WTC11 (cell line): ENCODE measurements around the gene ARHGDIG. TPM values are rescaled to one million over a fixed set of nuclear protein-coding genes. Genes with fewer than 3 reads are reported as not detected.

Experiments used
- ATAC-seq: fragments of 200-7000 bp; cut with Tn5 transposase; 2 replicates; pipeline ENCODE4 v1.10.0; 2021; ENCODE audit warnings: mild to moderate bottlenecking, moderate library complexity
- CTCF ChIA-PET: fragments of 300-600 bp; sonication (Branson Sonifier 250); formaldehyde crosslinking; loops from one replicate; lab custom pipeline; 2021; ENCODE audit warnings: antibody characterized with exemption; lab: Charles Lee
- POLR2A ChIA-PET: fragments of 350-600 bp; sonication (Branson Sonifier 250); formaldehyde crosslinking; loops from one replicate; lab custom pipeline; 2021; ENCODE audit warnings: antibody characterized with exemption; lab: Charles Lee
- DNase-seq: peaks from one replicate; pipeline ENCODE4 v3.0.0; 2021; ENCODE audit warnings: low spot score
- H3K27ac Mint-ChIP-seq: 2 replicates; pipeline ENCODE4 v1.8.0; 2021; ENCODE audit warnings: mixed read lengths
- H3K27me3 Mint-ChIP-seq: 2 replicates; pipeline ENCODE4 v1.8.0; 2021; ENCODE audit warnings: low read depth, mild to moderate bottlenecking, moderate library complexity, mixed read lengths
- H3K36me3 Mint-ChIP-seq: 2 replicates; pipeline ENCODE4 v1.8.0; 2021; ENCODE audit warnings: mixed read lengths
- H3K4me1 Mint-ChIP-seq: 2 replicates; pipeline ENCODE4 v1.8.0; 2022; ENCODE audit warnings: mixed read lengths
- H3K4me3 Mint-ChIP-seq: 2 replicates; pipeline ENCODE4 v1.8.0; 2021; ENCODE audit warnings: mild to moderate bottlenecking, moderate library complexity, mixed read lengths
- H3K9me3 Mint-ChIP-seq: 2 replicates; pipeline ENCODE4 v1.8.0; 2021; ENCODE audit warnings: mixed read lengths
- CREM ChIP-seq: sonication (generic); formaldehyde crosslinking; IDR thresholded peaks from 2 replicates; pipeline ENCODE4 v1.8.1; 2022; ENCODE audit warnings: mild to moderate bottlenecking, missing genetic modification reagents, moderate library complexity
- GTF2I ChIP-seq: fragments of 250-450 bp; sonication (Bioruptor Pico); conservative IDR thresholded peaks from 2 replicates; pipeline ENCODE4 v1.4.0; 2021; ENCODE audit warnings: mild to moderate bottlenecking
- HMGA2 ChIP-seq: fragments of 250-450 bp; sonication (Bioruptor Pico); IDR thresholded peaks from 2 replicates; pipeline ENCODE4 v1.4.0; 2021; ENCODE audit warnings: mild to moderate bottlenecking, moderate library complexity
- KAT7 ChIP-seq: sonication (generic); formaldehyde crosslinking; IDR thresholded peaks from 2 replicates; pipeline ENCODE4 v1.8.1; 2023; ENCODE audit warnings: missing genetic modification reagents, mild to moderate bottlenecking, borderline replicate concordance
- NR3C1 ChIP-seq: sonication (generic); formaldehyde crosslinking; conservative IDR thresholded peaks from 2 replicates; pipeline ENCODE4 v1.8.1; 2023; ENCODE audit warnings: low read depth, mild to moderate bottlenecking, missing genetic modification reagents
- ZBTB21 ChIP-seq: sonication (generic); formaldehyde crosslinking; IDR thresholded peaks from 2 replicates; pipeline ENCODE4 v1.8.1; 2023; ENCODE audit warnings: mild to moderate bottlenecking, missing genetic modification reagents, borderline replicate concordance
- ZNF219 ChIP-seq: sonication (generic); formaldehyde crosslinking; IDR thresholded peaks from 2 replicates; pipeline ENCODE4 v1.8.0; 2023; ENCODE audit warnings: missing genetic modification reagents, mild to moderate bottlenecking, borderline replicate concordance
- total RNA-seq: library from RNA; stranded (reverse); gene quantifications from 3 replicates; pipeline ENCODE4 v1.2.3, GENCODE V29; 2021
- TF ChIP-seq, protein P1 (sequence below): sonication (generic); formaldehyde crosslinking; IDR thresholded peaks from 2 replicates; pipeline ENCODE4 v1.8.0; 2022; ENCODE audit warnings: mild to moderate bottlenecking, missing genetic modification reagents
- TF ChIP-seq, protein P2 (sequence below): fragments of 250-450 bp; sonication (Bioruptor Pico); IDR thresholded peaks from 2 replicates; pipeline ENCODE4 v1.9.0; 2021; ENCODE audit warnings: moderate library complexity, mild to moderate bottlenecking, inconsistent platforms, borderline replicate concordance
- TF ChIP-seq, protein P3 (sequence below): fragments of 250-450 bp; sonication (Bioruptor Pico); IDR thresholded peaks from 2 replicates; pipeline ENCODE4 v1.9.0; 2021; ENCODE audit warnings: mild to moderate bottlenecking
- TF ChIP-seq, protein P4 (sequence below): sonication (generic); formaldehyde crosslinking; IDR thresholded peaks from 2 replicates; pipeline ENCODE4 v1.8.0; 2022; ENCODE audit warnings: missing genetic modification reagents
- TF ChIP-seq, protein P5 (sequence below): sonication (generic); formaldehyde crosslinking; IDR thresholded peaks from 2 replicates; pipeline ENCODE4 v1.8.1; 2023; ENCODE audit warnings: mild to moderate bottlenecking, missing genetic modification reagents
- TF ChIP-seq, protein P6 (sequence below): sonication (generic); formaldehyde crosslinking; IDR thresholded peaks from 2 replicates; pipeline ENCODE4 v1.8.1; 2023; ENCODE audit warnings: mild to moderate bottlenecking, missing genetic modification reagents, borderline replicate concordance
- TF ChIP-seq, protein P7 (sequence below): fragments of 250-450 bp; sonication (Bioruptor Pico); IDR thresholded peaks from 2 replicates; pipeline ENCODE4 v1.8.0; 2021; ENCODE audit warnings: mild to moderate bottlenecking

ARHGDIG gene
- total RNA-seq, 1 experiment from 2014 or later: 4.0 TPM

DNA sequence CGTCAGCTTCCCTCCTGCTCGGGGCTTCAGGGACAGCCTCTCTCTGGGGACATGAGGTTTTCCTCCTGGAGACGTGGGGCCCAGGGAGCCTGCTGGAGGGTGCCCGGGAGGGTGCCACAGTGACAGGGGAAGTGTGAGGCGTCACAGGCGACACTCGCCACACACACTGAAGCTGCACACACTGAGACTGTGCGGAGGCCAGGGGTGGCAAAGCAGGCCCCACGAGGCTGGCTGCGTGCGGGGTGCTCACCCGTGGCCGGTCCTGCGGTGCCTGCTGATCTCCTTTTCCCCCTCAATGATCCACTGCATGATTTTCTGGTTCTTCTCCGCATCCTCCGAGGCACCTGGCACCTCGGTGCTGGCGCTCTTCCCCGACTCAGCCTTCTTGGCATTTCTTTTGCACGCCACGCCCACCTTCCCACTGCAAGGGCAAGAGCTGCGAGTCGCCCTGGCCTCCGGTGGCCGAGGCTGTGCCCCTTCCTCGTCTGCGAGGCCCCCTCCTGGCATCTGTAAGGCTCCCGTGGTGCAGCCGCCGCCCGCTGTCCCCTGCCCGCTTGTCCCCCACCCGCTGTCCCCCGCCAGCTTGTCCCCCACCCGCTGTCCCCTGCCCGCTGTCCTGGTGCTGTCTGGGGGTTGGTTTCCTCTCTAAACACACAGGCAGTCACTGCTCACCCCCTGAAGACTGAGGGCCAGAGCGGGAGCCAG lies 16.6 kb downstream of the ARHGDIG start:
- ATAC-seq: no peak
- ChIA-PET CTCF (no interaction called here), POLR2A (no interaction called here)
- TF ChIP-seq, protein P1, sequence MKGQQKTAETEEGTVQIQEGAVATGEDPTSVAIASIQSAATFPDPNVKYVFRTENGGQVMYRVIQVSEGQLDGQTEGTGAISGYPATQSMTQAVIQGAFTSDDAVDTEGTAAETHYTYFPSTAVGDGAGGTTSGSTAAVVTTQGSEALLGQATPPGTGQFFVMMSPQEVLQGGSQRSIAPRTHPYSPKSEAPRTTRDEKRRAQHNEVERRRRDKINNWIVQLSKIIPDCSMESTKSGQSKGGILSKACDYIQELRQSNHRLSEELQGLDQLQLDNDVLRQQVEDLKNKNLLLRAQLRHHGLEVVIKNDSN (CRISPR knock-in tag): no peak
- TF ChIP-seq NR3C1 (no peak), GTF2I (CRISPR knock-in tag) (no peak), KAT7 (no peak), ZNF219 (no peak), HMGA2 (CRISPR knock-in tag) (no peak), ZBTB21 (CRISPR knock-in tag) (no peak), CREM (CRISPR knock-in tag) (no peak)
- TF ChIP-seq, protein P2, sequence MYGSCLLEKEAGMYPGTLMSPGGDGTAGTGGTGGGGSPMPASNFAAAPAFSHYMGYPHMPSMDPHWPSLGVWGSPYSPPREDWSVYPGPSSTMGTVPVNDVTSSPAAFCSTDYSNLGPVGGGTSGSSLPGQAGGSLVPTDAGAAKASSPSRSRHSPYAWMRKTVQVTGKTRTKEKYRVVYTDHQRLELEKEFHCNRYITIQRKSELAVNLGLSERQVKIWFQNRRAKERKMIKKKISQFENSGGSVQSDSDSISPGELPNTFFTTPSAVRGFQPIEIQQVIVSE (CRISPR knock-in tag): no peak
- TF ChIP-seq, protein P3, sequence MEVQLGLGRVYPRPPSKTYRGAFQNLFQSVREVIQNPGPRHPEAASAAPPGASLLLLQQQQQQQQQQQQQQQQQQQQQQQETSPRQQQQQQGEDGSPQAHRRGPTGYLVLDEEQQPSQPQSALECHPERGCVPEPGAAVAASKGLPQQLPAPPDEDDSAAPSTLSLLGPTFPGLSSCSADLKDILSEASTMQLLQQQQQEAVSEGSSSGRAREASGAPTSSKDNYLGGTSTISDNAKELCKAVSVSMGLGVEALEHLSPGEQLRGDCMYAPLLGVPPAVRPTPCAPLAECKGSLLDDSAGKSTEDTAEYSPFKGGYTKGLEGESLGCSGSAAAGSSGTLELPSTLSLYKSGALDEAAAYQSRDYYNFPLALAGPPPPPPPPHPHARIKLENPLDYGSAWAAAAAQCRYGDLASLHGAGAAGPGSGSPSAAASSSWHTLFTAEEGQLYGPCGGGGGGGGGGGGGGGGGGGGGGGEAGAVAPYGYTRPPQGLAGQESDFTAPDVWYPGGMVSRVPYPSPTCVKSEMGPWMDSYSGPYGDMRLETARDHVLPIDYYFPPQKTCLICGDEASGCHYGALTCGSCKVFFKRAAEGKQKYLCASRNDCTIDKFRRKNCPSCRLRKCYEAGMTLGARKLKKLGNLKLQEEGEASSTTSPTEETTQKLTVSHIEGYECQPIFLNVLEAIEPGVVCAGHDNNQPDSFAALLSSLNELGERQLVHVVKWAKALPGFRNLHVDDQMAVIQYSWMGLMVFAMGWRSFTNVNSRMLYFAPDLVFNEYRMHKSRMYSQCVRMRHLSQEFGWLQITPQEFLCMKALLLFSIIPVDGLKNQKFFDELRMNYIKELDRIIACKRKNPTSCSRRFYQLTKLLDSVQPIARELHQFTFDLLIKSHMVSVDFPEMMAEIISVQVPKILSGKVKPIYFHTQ (CRISPR knock-in tag): no peak
- TF ChIP-seq, protein P4, sequence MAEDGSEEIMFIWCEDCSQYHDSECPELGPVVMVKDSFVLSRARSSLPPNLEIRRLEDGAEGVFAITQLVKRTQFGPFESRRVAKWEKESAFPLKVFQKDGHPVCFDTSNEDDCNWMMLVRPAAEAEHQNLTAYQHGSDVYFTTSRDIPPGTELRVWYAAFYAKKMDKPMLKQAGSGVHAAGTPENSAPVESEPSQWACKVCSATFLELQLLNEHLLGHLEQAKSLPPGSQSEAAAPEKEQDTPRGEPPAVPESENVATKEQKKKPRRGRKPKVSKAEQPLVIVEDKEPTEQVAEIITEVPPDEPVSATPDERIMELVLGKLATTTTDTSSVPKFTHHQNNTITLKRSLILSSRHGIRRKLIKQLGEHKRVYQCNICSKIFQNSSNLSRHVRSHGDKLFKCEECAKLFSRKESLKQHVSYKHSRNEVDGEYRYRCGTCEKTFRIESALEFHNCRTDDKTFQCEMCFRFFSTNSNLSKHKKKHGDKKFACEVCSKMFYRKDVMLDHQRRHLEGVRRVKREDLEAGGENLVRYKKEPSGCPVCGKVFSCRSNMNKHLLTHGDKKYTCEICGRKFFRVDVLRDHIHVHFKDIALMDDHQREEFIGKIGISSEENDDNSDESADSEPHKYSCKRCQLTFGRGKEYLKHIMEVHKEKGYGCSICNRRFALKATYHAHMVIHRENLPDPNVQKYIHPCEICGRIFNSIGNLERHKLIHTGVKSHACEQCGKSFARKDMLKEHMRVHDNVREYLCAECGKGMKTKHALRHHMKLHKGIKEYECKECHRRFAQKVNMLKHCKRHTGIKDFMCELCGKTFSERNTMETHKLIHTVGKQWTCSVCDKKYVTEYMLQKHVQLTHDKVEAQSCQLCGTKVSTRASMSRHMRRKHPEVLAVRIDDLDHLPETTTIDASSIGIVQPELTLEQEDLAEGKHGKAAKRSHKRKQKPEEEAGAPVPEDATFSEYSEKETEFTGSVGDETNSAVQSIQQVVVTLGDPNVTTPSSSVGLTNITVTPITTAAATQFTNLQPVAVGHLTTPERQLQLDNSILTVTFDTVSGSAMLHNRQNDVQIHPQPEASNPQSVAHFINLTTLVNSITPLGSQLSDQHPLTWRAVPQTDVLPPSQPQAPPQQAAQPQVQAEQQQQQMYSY: no peak
- TF ChIP-seq, protein P5, sequence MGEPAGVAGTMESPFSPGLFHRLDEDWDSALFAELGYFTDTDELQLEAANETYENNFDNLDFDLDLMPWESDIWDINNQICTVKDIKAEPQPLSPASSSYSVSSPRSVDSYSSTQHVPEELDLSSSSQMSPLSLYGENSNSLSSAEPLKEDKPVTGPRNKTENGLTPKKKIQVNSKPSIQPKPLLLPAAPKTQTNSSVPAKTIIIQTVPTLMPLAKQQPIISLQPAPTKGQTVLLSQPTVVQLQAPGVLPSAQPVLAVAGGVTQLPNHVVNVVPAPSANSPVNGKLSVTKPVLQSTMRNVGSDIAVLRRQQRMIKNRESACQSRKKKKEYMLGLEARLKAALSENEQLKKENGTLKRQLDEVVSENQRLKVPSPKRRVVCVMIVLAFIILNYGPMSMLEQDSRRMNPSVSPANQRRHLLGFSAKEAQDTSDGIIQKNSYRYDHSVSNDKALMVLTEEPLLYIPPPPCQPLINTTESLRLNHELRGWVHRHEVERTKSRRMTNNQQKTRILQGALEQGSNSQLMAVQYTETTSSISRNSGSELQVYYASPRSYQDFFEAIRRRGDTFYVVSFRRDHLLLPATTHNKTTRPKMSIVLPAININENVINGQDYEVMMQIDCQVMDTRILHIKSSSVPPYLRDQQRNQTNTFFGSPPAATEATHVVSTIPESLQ (CRISPR knock-in tag): no peak
- TF ChIP-seq, protein P6, sequence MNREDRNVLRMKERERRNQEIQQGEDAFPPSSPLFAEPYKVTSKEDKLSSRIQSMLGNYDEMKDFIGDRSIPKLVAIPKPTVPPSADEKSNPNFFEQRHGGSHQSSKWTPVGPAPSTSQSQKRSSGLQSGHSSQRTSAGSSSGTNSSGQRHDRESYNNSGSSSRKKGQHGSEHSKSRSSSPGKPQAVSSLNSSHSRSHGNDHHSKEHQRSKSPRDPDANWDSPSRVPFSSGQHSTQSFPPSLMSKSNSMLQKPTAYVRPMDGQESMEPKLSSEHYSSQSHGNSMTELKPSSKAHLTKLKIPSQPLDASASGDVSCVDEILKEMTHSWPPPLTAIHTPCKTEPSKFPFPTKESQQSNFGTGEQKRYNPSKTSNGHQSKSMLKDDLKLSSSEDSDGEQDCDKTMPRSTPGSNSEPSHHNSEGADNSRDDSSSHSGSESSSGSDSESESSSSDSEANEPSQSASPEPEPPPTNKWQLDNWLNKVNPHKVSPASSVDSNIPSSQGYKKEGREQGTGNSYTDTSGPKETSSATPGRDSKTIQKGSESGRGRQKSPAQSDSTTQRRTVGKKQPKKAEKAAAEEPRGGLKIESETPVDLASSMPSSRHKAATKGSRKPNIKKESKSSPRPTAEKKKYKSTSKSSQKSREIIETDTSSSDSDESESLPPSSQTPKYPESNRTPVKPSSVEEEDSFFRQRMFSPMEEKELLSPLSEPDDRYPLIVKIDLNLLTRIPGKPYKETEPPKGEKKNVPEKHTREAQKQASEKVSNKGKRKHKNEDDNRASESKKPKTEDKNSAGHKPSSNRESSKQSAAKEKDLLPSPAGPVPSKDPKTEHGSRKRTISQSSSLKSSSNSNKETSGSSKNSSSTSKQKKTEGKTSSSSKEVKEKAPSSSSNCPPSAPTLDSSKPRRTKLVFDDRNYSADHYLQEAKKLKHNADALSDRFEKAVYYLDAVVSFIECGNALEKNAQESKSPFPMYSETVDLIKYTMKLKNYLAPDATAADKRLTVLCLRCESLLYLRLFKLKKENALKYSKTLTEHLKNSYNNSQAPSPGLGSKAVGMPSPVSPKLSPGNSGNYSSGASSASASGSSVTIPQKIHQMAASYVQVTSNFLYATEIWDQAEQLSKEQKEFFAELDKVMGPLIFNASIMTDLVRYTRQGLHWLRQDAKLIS (CRISPR knock-in tag): no peak
- TF ChIP-seq, protein P7, sequence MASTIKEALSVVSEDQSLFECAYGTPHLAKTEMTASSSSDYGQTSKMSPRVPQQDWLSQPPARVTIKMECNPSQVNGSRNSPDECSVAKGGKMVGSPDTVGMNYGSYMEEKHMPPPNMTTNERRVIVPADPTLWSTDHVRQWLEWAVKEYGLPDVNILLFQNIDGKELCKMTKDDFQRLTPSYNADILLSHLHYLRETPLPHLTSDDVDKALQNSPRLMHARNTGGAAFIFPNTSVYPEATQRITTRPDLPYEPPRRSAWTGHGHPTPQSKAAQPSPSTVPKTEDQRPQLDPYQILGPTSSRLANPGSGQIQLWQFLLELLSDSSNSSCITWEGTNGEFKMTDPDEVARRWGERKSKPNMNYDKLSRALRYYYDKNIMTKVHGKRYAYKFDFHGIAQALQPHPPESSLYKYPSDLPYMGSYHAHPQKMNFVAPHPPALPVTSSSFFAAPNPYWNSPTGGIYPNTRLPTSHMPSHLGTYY: no peak
- Mint-ChIP-seq H3K4me3 (no peak overlapping the region), H3K9me3 (no peaks in the 10 kb centered on the region), H3K36me3 (0 out of 2 replicates have a peak, but pooled peaks cover 3% of the 10 kb centered on the region), H3K27me3 (no peaks in the 10 kb centered on the region), H3K27ac (no peak overlapping the region), H3K4me1 (no peaks in the 10 kb centered on the region)
- no peak for DNase-seq
